SK-N-SH (cell line): ENCODE results near the gene MINDY4. TPM values are rescaled to one million over a fixed set of nuclear protein-coding genes. Genes with fewer than 3 reads are reported as not detected.

Experiments
- CTCF ChIA-PET: fragments of 300-600, 350-600 bp; formaldehyde crosslinking; extraction: SDS; loops from one replicate; lab custom pipeline; 2021; lab: Yijun Ruan, JAX
- POLR2A ChIA-PET: fragments of 350-600 bp; sonication (Branson Sonifier 250); formaldehyde crosslinking; extraction: SDS; loops from one replicate; lab custom pipeline; 2020; ENCODE audit warnings: antibody characterized with exemption, inconsistent platforms; lab: Yijun Ruan, JAX
- DNase-seq: peaks from one replicate; pipeline ENCODE4 v3.0.0; 2012
- H2AFZ ChIP-seq: fragments of 200-600 bp; sonication (generic); 2 replicates; pipeline ENCODE4 v1.8.1; 2016; ENCODE audit warnings: antibody characterized with exemption, mild to moderate bottlenecking, low read depth
- H3F3A ChIP-seq: fragments of 200-600 bp; sonication (generic); replicated peaks from 2 replicates; pipeline ENCODE3; 2016; ENCODE audit warnings: antibody characterized with exemption, mild to moderate bottlenecking; ENCODE audit not compliant: insufficient read depth
- H3K27ac ChIP-seq, 2 experiments: fragments of 200-500 bp in 1 of 2; fragments of 200-600 bp in 1 of 2; sonication (Bioruptor generic) in 1 of 2; sonication (generic), shearing (Covaris generic) in 1 of 2; 2 replicates each; pipeline versions ENCODE4 v1.5.1 to v1.6.1; 2014 to 2016; ENCODE audit warnings: low read depth in 2 of 2, inconsistent platforms in 1 of 2, low read length in 1 of 2, mild to moderate bottlenecking in 1 of 2, mixed read lengths in 1 of 2
- H3K27me3 ChIP-seq: fragments of 200-600 bp; sonication (generic), shearing (Covaris generic); 2 replicates; pipeline ENCODE4 v1.6.1; 2016; ENCODE audit warnings: mixed run types; ENCODE audit not compliant: insufficient read depth
- H3K36me3 ChIP-seq, 2 experiments: fragments of 200-500 bp in 1 of 2; fragments of 200-600 bp in 1 of 2; sonication (Bioruptor generic) in 1 of 2; sonication (generic) in 1 of 2; replicated peaks in 1 of 2; 2 replicates each; pipeline versions ENCODE3 to v1.5.1; 2014 to 2016; ENCODE audit warnings: low read length in 1 of 2, mild to moderate bottlenecking in 1 of 2; ENCODE audit not compliant: insufficient read depth in 2 of 2, control insufficient read depth in 1 of 2
- H3K4me1 ChIP-seq, 2 experiments: fragments of 200-500 bp in 1 of 2; fragments of 200-600 bp in 1 of 2; sonication (Bioruptor generic) in 1 of 2; sonication (generic), shearing (Covaris generic) in 1 of 2; 2 replicates each; pipeline versions ENCODE4 v1.5.1 to v1.6.1; 2014 to 2016; ENCODE audit warnings: low read depth in 1 of 2, low read length in 1 of 2, mixed run types in 1 of 2; ENCODE audit not compliant: insufficient read depth in 2 of 2, control insufficient read depth in 1 of 2
- H3K4me2 ChIP-seq: fragments of 200-600 bp; sonication (generic), shearing (Covaris generic); 2 replicates; pipeline ENCODE4 v1.6.1; 2017; ENCODE audit warnings: mixed run types
- H3K4me3 ChIP-seq, 2 experiments: fragments of 200-500 bp in 1 of 2; fragments of 200-600 bp in 1 of 2; sonication (Bioruptor generic) in 1 of 2; sonication (generic), shearing (Covaris generic) in 1 of 2; 2 replicates each; pipeline versions ENCODE4 v1.5.1 to v1.8.1; 2014 to 2016; ENCODE audit warnings: low read depth in 2 of 2, inconsistent platforms in 1 of 2, low read length in 1 of 2, mild to moderate bottlenecking in 1 of 2, mixed read lengths in 1 of 2, moderate library complexity in 1 of 2
- H3K79me2 ChIP-seq: fragments of 200-600 bp; sonication (generic); 2 replicates; pipeline ENCODE4 v1.8.1; 2017; ENCODE audit warnings: mild to moderate bottlenecking; ENCODE audit not compliant: insufficient read depth
- H3K9ac ChIP-seq: fragments of 200-600 bp; sonication (generic); 2 replicates; pipeline ENCODE4 v1.6.1; 2017; ENCODE audit warnings: mixed run types
- H3K9me2 ChIP-seq: fragments of 200-600 bp; sonication (generic); 2 replicates; pipeline ENCODE4 v1.6.1; 2017; ENCODE audit warnings: mixed run types
- H3K9me3 ChIP-seq: fragments of 200-600 bp; sonication (generic); 2 replicates; pipeline ENCODE4 v1.6.1; 2017; ENCODE audit warnings: mixed run types, mild to moderate bottlenecking, moderate library complexity
- H4K20me1 ChIP-seq: fragments of 200-600 bp; sonication (generic); 2 replicates; pipeline ENCODE4 v1.6.1; 2017; ENCODE audit warnings: mild to moderate bottlenecking, mixed run types; ENCODE audit not compliant: insufficient read depth
- CHD2 ChIP-seq: fragments of 150-350 bp; IDR thresholded peaks from 2 replicates; pipeline ENCODE4 v1.6.1; 2018; ENCODE audit warnings: low read length; ENCODE audit not compliant: partially characterized antibody
- EP300 ChIP-seq, 2 experiments: IDR thresholded peaks; 2 replicates each; pipeline versions ENCODE4 v1.4.0 to v1.6.1; 2012; ENCODE audit warnings: borderline replicate concordance in 1 of 2, low read depth in 1 of 2, low read length in 1 of 2
- EZH2phosphoT487 ChIP-seq: fragments of 200-600 bp; sonication (generic); IDR thresholded peaks from 2 replicates; pipeline ENCODE4 v1.6.1; 2017; ENCODE audit warnings: low read depth, mixed run types, mild to moderate bottlenecking, antibody characterized with exemption, moderate library complexity, borderline replicate concordance
- FOSL2 ChIP-seq: IDR thresholded peaks from 2 replicates; pipeline ENCODE4 v1.4.0; 2012; ENCODE audit warnings: low read depth, mild to moderate bottlenecking, moderate library complexity, borderline replicate concordance
- FOXJ3 ChIP-seq: sonication (generic); formaldehyde crosslinking; IDR thresholded peaks from 2 replicates; pipeline ENCODE4 v1.5.1; 2020; ENCODE audit warnings: mild to moderate bottlenecking, missing genetic modification reagents
- GABPA ChIP-seq: IDR thresholded peaks from 2 replicates; pipeline ENCODE4 v1.4.0; 2012; ENCODE audit warnings: low read depth, mild to moderate bottlenecking
- JUND ChIP-seq: IDR thresholded peaks from 2 replicates; pipeline ENCODE4 v1.4.0; 2012
- MEF2A ChIP-seq: IDR thresholded peaks from 2 replicates; pipeline ENCODE4 v1.4.0; 2012; ENCODE audit warnings: low read depth, borderline replicate concordance
- NRF1 ChIP-seq: IDR thresholded peaks from 2 replicates; pipeline ENCODE4 v1.6.1; 2012; ENCODE audit warnings: low read depth, mild to moderate bottlenecking, low read length
- POLR2AphosphoS5 ChIP-seq: IDR thresholded peaks from 2 replicates; pipeline ENCODE4 v1.6.1; 2012; ENCODE audit warnings: low read depth, low read length
- RCOR1 ChIP-seq: fragments of 150-350 bp; IDR thresholded peaks from 2 replicates; pipeline ENCODE4 v1.6.1; 2017; ENCODE audit warnings: antibody characterized with exemption, low read length
- RXRA ChIP-seq: IDR thresholded peaks from 2 replicates; pipeline ENCODE4 v1.4.0; 2012; ENCODE audit warnings: low read depth, mild to moderate bottlenecking, borderline replicate concordance
- SIN3A ChIP-seq: IDR thresholded peaks from 2 replicates; pipeline ENCODE4 v1.6.1; 2012; ENCODE audit warnings: low read depth, mild to moderate bottlenecking, low read length, moderate library complexity, borderline replicate concordance
- TAF1 ChIP-seq: IDR thresholded peaks from 2 replicates; pipeline ENCODE4 v1.6.1; 2012; ENCODE audit warnings: low read depth, mild to moderate bottlenecking, low read length, moderate library complexity, borderline replicate concordance
- TCF12 ChIP-seq: IDR thresholded peaks from 2 replicates; pipeline ENCODE4 v1.4.0; 2012
- TEAD4 ChIP-seq: IDR thresholded peaks from 2 replicates; pipeline ENCODE4 v1.4.0; 2012; ENCODE audit warnings: mild to moderate bottlenecking, borderline replicate concordance; ENCODE audit not compliant: insufficient read depth
- WGBS: methylation state at CpG from one replicate; pipeline ENCODE4 v1.1.6; 2017; ENCODE audit warnings: low lambda C conversion rate; 5-methylcytosine and 5-hydroxymethylcytosine counted together
- polyA plus RNA-seq, 3 experiments: library from polyadenylated mRNA; depleted of rRNA; stranded (reverse); fragments of >200 nt; gene quantifications; 2 replicates each; pipeline ENCODE4 v1.2.3, GENCODE V29; 2012
- TF ChIP-seq, protein P1 (sequence below): IDR thresholded peaks from 2 replicates; pipeline ENCODE4 v1.4.0; 2012; ENCODE audit warnings: low read depth, borderline replicate concordance
- TF ChIP-seq, protein P2 (sequence below): IDR thresholded peaks from 2 replicates; pipeline ENCODE4 v1.4.0; 2012; ENCODE audit warnings: low read depth
- TF ChIP-seq, protein P3 (sequence below): fragments of 150-350 bp; IDR thresholded peaks from 2 replicates; pipeline ENCODE4 v1.6.1; 2017; ENCODE audit warnings: antibody characterized with exemption, low read length, low read depth, borderline replicate concordance

The MINDY4 gene
- polyA plus RNA-seq, 1 of the 3 experiments (the other 2 are of a cell fraction) = 1.8 TPM

DNA sequence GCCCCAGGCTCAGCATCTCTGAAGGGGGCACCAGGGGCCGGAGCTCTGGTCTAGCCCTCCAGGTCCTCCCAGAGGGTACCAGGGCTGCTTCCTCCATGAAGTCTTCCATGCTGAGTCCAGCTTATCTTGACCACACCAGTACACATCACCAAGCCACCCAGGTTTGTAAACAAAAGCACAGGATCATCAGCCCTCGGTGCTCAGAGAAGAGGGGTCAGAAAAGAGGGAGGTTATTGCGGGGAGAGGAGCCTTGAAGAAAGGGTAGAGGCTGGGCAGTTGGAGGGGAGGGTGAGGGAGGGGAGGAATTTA, 164.3 kb downstream of the MINDY4 start (continued):
- TF ChIP-seq TAF1 = no peak
- TF ChIP-seq JUND = no peak
- TF ChIP-seq NRF1 = no peak
- TF ChIP-seq, all 33 proteins: peak for 0

DNA sequence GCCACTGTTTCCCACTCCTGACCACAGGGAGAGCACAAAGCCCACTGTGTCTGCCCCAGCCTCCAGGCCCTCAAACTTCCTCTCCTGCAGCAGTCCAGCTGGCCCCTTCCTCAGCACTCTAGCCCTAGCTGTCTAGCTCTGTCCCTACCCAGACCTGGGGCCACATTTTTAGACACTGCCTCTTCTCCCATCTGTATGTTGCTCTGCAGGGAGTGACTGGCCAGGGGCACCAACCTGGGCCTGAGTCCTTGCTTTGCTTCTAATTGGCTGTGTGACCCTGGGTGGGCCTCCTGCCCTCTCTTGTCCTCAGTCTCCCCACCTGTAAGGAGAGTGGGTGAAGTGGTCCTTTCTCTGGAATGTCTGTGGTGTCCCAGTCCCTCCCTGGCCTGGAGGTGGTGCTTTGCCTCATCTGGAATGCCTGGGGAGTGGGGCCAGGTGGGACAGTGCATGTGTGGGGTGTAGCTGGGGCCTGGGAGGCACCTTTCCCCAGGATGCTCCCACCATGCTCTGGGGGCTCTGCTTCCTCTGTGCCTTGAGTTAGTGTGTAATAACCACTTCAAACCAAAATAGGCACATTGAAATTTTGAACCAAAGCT, 165.5 kb downstream of the MINDY4 start:
- POLR2A ChIA-PET = no interaction called here
- H3K4me3 ChIP-seq = no peak overlapping the region
- H3F3A ChIP-seq = no peaks in the 10 kb centered on the region
- TF ChIP-seq NRF1 (no peak), MEF2A (no peak), GABPA (no peak), FOSL2 (no peak), POLR2AphosphoS5 (no peak), CHD2 (no peak), FOXJ3 (CRISPR knock-in tag) (no peak), RXRA (no peak)
- TF ChIP-seq, protein P1, sequence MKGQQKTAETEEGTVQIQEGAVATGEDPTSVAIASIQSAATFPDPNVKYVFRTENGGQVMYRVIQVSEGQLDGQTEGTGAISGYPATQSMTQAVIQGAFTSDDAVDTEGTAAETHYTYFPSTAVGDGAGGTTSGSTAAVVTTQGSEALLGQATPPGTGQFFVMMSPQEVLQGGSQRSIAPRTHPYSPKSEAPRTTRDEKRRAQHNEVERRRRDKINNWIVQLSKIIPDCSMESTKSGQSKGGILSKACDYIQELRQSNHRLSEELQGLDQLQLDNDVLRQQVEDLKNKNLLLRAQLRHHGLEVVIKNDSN = no peak
- TF ChIP-seq, protein P2, sequence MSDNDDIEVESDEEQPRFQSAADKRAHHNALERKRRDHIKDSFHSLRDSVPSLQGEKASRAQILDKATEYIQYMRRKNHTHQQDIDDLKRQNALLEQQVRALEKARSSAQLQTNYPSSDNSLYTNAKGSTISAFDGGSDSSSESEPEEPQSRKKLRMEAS = no peak
- DNase-seq = peak; percentile 14
- no peaks in the 10 kb centered on the region for H4K20me1 ChIP-seq
- H3K36me3 ChIP-seq = no peaks in the 10 kb centered on the region
- H3K27ac ChIP-seq = no peak overlapping the region
- no peak overlapping the region for H3K9ac ChIP-seq
- CTCF ChIA-PET = interaction anchor here (0.8 to 9.6 kb wide), 7 partner anchors 13 to 253 kb away, joined by 3 to 103 read pairs (median 3); no protein-coding TSS in a partner anchor
- H3K9me3 ChIP-seq = no peaks in the 10 kb centered on the region
- peaks cover 0 to 18% of the 10 kb centered on the region in 2 experiments; a peak in 1 of 4 replicates for H3K4me1 ChIP-seq
- H3K79me2 ChIP-seq = no peaks in the 10 kb centered on the region
- H3K27me3 ChIP-seq = no peaks in the 10 kb centered on the region; the same call in 1 of the 2 replicates
- H2AFZ ChIP-seq = no peak overlapping the region
- no peaks in the 10 kb centered on the region for H3K9me2 ChIP-seq
- no peak overlapping the region for H3K4me2 ChIP-seq

DNA sequence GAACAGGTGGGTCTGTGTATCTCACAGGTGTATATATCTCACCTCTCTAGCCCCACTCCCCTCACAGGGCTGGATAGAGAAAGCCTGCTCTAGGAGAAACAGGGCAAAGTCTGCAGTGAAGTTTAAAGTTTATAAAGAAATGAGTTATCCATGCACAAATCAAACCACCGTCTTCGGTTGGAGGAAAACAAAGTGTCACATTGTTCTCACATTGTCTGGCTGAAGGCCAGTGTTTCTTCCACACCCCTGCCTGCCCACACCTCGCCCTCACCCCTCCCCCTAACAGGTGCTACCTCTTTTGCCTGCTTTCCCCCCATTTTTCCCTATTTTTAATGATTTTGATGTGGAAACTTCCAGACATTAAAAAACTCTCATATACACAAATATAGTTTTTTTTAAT, 166.2 kb downstream of the MINDY4 start:
- no peaks in the 10 kb centered on the region for H3K79me2 ChIP-seq
- no peaks in the 10 kb centered on the region for H3K9me3 ChIP-seq
- H3F3A ChIP-seq = no peaks in the 10 kb centered on the region
- H3K27me3 ChIP-seq = no peaks in the 10 kb centered on the region; the same call in 1 of the 2 replicates
- no peak for TF ChIP-seq CHD2
- TF ChIP-seq FOXJ3 (CRISPR knock-in tag) = no peak
- TF ChIP-seq RCOR1 = no peak
- TF ChIP-seq TCF12 = no peak
- no peak for TF ChIP-seq EZH2phosphoT487
- no peak for TF ChIP-seq EP300 (IDR thresholded peaks at IDR 0.05; ENCODE audit: borderline replicate concordance in 1 of 2, low read depth in 1 of 2, low read length in 1 of 2)
- TF ChIP-seq, protein P2 = no peak
- no peak for TF ChIP-seq TAF1
- no peak for TF ChIP-seq SIN3A
- TF ChIP-seq NRF1 = no peak
- TF ChIP-seq, protein P3, sequence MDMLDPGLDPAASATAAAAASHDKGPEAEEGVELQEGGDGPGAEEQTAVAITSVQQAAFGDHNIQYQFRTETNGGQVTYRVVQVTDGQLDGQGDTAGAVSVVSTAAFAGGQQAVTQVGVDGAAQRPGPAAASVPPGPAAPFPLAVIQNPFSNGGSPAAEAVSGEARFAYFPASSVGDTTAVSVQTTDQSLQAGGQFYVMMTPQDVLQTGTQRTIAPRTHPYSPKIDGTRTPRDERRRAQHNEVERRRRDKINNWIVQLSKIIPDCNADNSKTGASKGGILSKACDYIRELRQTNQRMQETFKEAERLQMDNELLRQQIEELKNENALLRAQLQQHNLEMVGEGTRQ = no peak
- TF ChIP-seq TEAD4 = no peak
- no peak for TF ChIP-seq POLR2AphosphoS5
- TF ChIP-seq RXRA = no peak
- no peak overlapping the region for H3K9ac ChIP-seq
- no peak overlapping the region for H3K4me2 ChIP-seq
- 68% methylated on average over 3 of the region's 3 CpGs for WGBS
- H2AFZ ChIP-seq = no peak overlapping the region
- ChIA-PET POLR2A (no interaction called here), CTCF (interaction anchor here (1.3 to 9.6 kb wide), 8 partner anchors 19 to 778 kb away, joined by 4 to 103 read pairs (median 40); partner anchors contain the start of genes AQP1 and GHRHR)
- H3K4me1 ChIP-seq = peaks cover 0 to 17% of the 10 kb centered on the region in 2 experiments; a peak in 1 of 4 replicates
- DNase-seq = no peak
- H3K4me3 ChIP-seq = no peak overlapping the region
- no peaks in the 10 kb centered on the region for H3K36me3 ChIP-seq
- H3K9me2 ChIP-seq = no peaks in the 10 kb centered on the region
- H3K27ac ChIP-seq = no peak overlapping the region
- H4K20me1 ChIP-seq = no peaks in the 10 kb centered on the region
